Activated CD4-positive, CD25-positive, alpha-beta regulatory T cell treated with anti-CD3 and anti-CD28 coated beads, Interleukin-2, amount 50 U/mL, for 72 hours (primary cell): Measurements from ENCODE around the gene INHBB.
"Not testable (repeated sequence)": the region's sequence is repeated elsewhere in the genome, so short reads cannot be mapped to it uniquely, and the experiment has no call there.

Experiments
- DNase-seq: peaks from one replicate; pipeline ENCODE4 v3.0.0; 2021

INHBB gene

GRCh38 chr2:120346026-120346666 lies at the start of gene INHBB:
INHBB (plus strand) TSS chr2:120346136; CDS start chr2:120346189, 53 bp downstream.
- DNase-seq, result no peak

GRCh38 chr2:120298173-120298835 lies 47.6 kb upstream of the INHBB start:
- no peak for DNase-seq

GRCh38 chr2:120299004-120299403 lies 46.9 kb upstream of the INHBB start:
- DNase-seq, result no peak

DNA sequence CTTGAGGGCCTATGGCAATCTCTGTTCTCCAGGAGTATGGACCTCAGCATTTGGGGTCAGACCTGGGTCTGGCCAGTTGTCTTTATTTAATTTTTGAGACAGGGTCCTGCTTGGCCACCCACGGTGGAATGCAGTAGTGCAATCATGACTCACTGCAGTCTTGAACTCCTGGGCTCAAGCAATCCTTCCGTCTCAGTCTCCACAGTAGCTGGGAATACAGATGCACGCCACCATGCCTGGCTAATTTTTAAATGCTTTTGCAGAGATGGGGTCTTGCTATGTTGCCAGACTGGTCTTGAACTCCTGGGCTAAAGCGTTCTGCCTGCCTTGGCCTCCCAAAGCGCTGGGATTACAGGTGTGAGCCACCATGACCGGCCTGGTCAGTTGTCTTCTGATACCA lies 46.4 kb upstream of the INHBB start:
- DNase-seq, result no peak

- no peak for DNase-seq
Measured at GRCh38 chr2:120300385-120300784, 45.6 kb upstream of the INHBB start.

DNA sequence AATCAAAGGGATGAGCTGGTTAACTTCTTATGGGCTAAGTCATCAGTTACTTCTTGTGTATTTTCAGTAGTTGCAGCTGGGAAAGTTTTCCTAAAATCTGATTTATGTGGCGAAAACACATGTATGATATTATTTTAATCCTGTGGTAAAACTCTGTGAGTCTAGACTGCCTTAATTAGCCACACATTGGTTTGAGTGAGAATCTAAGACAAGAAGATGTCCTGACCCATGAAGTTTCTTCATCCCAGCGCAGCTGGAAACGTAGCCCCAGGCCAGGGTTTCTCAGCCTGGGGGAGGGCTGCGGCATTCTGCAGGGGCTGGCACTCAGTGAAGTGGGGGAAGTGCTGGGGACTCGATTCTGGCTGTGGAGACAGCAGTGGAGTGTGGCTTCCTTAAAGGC lies 44.7 kb upstream of the INHBB start:
- no peak for DNase-seq

- DNase-seq, result no peak
Measured at GRCh38 chr2:120302301-120302700, 43.6 kb upstream of the INHBB start.

DNA sequence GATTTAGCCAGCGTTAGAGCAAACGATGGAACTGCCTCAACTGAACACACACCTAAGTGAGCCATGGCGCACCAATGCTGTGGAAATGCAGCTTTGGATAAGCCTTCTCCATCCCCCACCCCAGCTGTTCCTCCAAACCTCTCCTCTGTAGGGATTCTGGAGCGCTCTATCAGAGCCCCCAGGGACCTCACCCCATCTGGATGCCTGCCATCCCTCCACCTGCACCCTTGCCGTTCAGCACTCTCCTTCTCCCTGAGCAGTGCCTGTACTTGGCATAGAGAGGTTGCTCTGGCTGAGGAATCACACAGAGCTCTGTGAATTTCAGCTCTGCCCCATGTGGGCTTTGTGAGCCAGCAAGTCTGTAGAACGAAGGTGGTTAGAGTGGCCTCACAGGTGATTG lies 42.8 kb upstream of the INHBB start:
- no peak for DNase-seq

DNA sequence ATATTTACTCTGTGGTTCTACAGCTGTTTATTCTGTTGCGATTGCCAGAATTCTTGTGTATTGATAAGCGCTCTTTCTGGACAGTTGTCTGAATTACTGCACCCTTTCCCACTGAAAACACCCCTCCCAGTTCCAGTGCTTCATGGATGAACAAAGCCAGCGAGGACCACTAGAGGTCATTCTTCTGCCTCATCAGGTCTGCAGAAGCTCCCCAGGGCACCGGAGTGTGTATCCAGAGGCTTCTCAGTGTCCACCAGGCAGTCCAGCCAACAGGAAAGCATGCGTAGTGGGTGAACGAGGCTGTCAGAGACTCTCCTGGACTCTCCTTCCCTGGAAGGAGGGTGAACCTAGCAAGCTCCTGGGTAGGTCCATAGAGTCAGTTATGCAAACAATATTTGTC lies 40.6 kb upstream of the INHBB start:
- DNase-seq, result no peak

- no peak for DNase-seq
Measured at GRCh38 chr2:120305937-120306490, 39.9 kb upstream of the INHBB start.

GRCh38 chr2:120307482-120307881 lies 38.5 kb upstream of the INHBB start:
- no peak for DNase-seq

- DNase-seq, result no peak
Measured at GRCh38 chr2:120308038-120308910, 37.7 kb upstream of the INHBB start.

- DNase-seq, result no peak
Measured at GRCh38 chr2:120310136-120310535, 35.8 kb upstream of the INHBB start.

GRCh38 chr2:120310841-120311240 lies 35.1 kb upstream of the INHBB start:
- not testable (repeated sequence) for DNase-seq

DNA sequence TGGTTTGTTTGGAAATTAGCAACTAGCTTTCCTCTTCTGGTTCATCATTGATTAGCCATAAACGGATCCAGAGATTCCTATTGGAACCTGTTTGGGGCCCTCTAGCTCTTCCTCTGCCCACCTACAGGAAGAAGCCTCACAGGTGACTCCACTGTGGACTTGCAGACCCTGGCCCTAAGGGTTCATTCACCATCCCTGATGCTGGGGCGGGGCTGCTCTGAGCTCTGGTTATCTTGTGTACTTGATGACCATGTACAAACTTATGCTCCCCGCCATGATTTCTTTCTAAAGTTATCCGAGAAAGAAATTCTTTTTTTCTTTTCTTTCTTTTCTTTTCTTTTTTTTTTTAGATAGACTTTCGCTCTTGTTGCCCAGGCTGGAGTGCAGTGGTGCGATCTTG lies 33.9 kb upstream of the INHBB start:
- DNase-seq, result no peak

- DNase-seq, result peak; percentile 70
Measured at GRCh38 chr2:120312860-120313694, 32.9 kb upstream of the INHBB start.

- DNase-seq, result no peak
Measured at GRCh38 chr2:120313695-120314615, 32.0 kb upstream of the INHBB start.

DNA sequence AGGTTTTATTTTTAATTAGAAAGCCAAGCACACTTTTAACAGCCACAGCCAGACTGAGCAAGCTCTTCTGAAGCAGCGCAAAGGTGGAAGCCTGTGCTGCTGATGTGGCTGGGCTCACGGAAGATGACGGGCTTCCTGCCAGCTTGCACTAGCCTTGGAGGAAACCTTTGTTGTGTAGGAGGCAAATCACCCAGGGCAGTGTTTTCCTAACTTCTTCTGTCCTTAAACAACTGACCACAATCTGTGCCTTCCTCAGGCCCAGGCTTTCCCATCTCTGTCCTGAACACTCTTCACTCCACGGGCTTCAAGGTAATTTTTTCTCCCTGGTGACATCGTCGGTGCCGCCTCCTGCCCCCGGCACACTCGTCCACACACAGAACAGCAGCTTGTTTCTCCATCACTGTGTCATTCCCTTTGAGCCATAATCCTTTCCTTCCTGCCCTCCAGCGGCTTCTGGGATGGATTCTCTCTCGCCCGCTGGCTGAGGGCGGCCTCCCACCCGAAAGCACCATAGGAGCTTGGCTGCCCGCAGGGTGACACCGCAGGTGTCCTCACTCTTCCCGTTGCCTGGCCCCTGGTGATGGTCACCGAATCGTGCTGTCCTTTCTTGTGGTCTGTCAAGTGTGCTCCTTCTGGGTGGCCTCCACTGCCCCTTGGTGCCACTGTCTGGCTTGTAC lies 31.1 kb upstream of the INHBB start:
- no peak for DNase-seq

DNA sequence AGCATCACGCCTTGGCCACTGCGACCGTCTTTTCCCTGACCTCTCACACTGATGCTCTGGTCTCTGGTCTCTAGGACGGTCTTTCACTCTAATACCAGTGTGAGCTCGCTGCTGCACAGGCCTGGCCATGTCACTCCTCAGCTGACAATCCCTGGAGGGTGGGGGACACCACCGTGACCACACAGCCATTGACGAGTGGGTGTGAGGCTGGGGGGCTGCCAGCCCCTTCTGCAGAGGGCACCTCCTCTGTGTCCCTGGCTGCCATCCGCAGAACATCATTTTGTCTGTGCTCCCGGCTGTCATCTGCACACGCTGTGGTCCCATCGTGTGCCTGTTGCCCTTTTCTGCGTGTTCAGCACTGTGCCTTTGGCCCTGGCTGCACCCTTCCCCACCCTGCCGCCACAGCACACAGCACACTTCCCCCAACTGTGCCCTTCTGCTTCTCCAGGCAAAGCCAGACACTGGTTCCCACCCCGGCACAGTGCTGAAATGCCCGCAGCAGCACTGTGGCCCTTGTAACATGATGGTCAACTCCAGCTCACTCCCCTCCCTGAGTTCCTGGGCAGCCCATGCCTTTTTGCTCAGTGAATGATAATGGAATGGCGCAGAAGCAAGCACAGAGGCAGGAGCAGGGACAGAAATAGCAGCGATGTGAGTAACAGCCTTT lies 30.4 kb upstream of the INHBB start:
- no peak for DNase-seq

- no peak for DNase-seq
Measured at GRCh38 chr2:120316071-120316470, 29.9 kb upstream of the INHBB start.
